Mesothelial cell of epicardium (in vitro differentiated cells): ENCODE results near the gene LYSMD3. TPM values are rescaled to one million over a fixed set of nuclear protein-coding genes. Genes with fewer than 3 reads are reported as not detected.

Experiments used
- DNase-seq, 2 experiments: peaks; one replicate each; pipeline ENCODE4 v3.0.0; 2021; ENCODE audit warnings: low spot score in 2 of 2; ENCODE audit not compliant: unreplicated experiment in 2 of 2
- H3K27ac Mint-ChIP-seq: 2 replicates; pipeline ENCODE4 v1.8.0; 2021; ENCODE audit warnings: mixed read lengths
- H3K27me3 Mint-ChIP-seq: 2 replicates; pipeline ENCODE4 v1.8.0; 2021; ENCODE audit warnings: low read depth, mixed read lengths
- H3K36me3 Mint-ChIP-seq: 2 replicates; pipeline ENCODE4 v1.8.0; 2021; ENCODE audit warnings: mixed read lengths
- H3K4me1 Mint-ChIP-seq: 2 replicates; pipeline ENCODE4 v1.8.0; 2021; ENCODE audit warnings: mixed read lengths
- H3K4me3 Mint-ChIP-seq: 2 replicates; pipeline ENCODE4 v1.8.0; 2021; ENCODE audit warnings: mild to moderate bottlenecking, moderate library complexity, mixed read lengths
- H3K9me3 Mint-ChIP-seq: 2 replicates; pipeline ENCODE4 v1.8.0; 2021; ENCODE audit warnings: mixed read lengths
- CTCF ChIP-seq: fragments of 200-600 bp; sonication (generic); IDR thresholded peaks from one replicate; pipeline ENCODE4 v1.5.0; 2021; ENCODE audit warnings: antibody characterized with exemption; ENCODE audit not compliant: unreplicated experiment
- total RNA-seq: library from RNA; stranded (reverse); gene quantifications from 3 replicates; pipeline ENCODE4 v1.2.1, GENCODE V29; 2021

LYSMD3 gene
- total RNA-seq, 1 donor from 2014 or later = 14.5 TPM

- Mint-ChIP-seq H3K4me3 (no peak overlapping the region), H3K36me3 (no peaks in the 10 kb centered on the region), H3K27me3 (peaks cover 24% of the 10 kb centered on the region), H3K4me1 (no peaks in the 10 kb centered on the region), H3K9me3 (no peaks in the 10 kb centered on the region), H3K27ac (no peak overlapping the region)
- no peak for DNase-seq
- no peak for TF ChIP-seq CTCF
Observed at GRCh38 chr5:90534922-90535321, 5.5 kb upstream of the LYSMD3 start.

GRCh38 chr5:90533794-90534193, 4.4 kb upstream of the LYSMD3 start:
- no peak for DNase-seq
- H3K9me3 Mint-ChIP-seq = no peaks in the 10 kb centered on the region
- TF ChIP-seq CTCF = no peak
- H3K4me1 Mint-ChIP-seq = no peaks in the 10 kb centered on the region
- H3K27me3 Mint-ChIP-seq = peaks cover 24% of the 10 kb centered on the region
- H3K36me3 Mint-ChIP-seq = no peaks in the 10 kb centered on the region
- H3K27ac Mint-ChIP-seq = no peak overlapping the region
- no peak overlapping the region for H3K4me3 Mint-ChIP-seq

GRCh38 chr5:90530736-90531487, 1.5 kb upstream of the LYSMD3 start:
- peaks cover 21% of the 10 kb centered on the region for H3K4me1 Mint-ChIP-seq
- H3K9me3 Mint-ChIP-seq = no peaks in the 10 kb centered on the region
- H3K27ac Mint-ChIP-seq = no peak overlapping the region
- TF ChIP-seq CTCF = no peak
- no peak for DNase-seq
- H3K36me3 Mint-ChIP-seq = no peaks in the 10 kb centered on the region
- peaks cover 24% of the 10 kb centered on the region for H3K27me3 Mint-ChIP-seq
- no peak overlapping the region for H3K4me3 Mint-ChIP-seq

GRCh38 chr5:90529939-90530677, 724 bp upstream of the LYSMD3 start:
- no peaks in the 10 kb centered on the region for H3K9me3 Mint-ChIP-seq
- peak overlapping the region; percentile 99 for H3K4me3 Mint-ChIP-seq
- peaks cover 21% of the 10 kb centered on the region for H3K4me1 Mint-ChIP-seq
- peaks cover 2% of the 10 kb centered on the region for H3K36me3 Mint-ChIP-seq
- peaks cover 24% of the 10 kb centered on the region for H3K27me3 Mint-ChIP-seq
- no peak for TF ChIP-seq CTCF
- peak; percentile 20 to 65 for DNase-seq
- H3K27ac Mint-ChIP-seq = peak overlapping the region; percentile 97

- Mint-ChIP-seq H3K36me3 (peaks cover 4% of the 10 kb centered on the region), H3K9me3 (no peaks in the 10 kb centered on the region), H3K27ac (peak overlapping the region; percentile 89), H3K4me1 (peaks cover 21% of the 10 kb centered on the region), H3K4me3 (peak overlapping the region; percentile 99), H3K27me3 (peaks cover 18% of the 10 kb centered on the region)
- no peak for TF ChIP-seq CTCF
- DNase-seq = no peak
Observed at GRCh38 chr5:90528601-90529193, 687 bp downstream of the LYSMD3 start.
